Skin of body (tissue), 2 donors: ENCODE data around the gene WDR17. TPM values are rescaled to one million over a fixed set of nuclear protein-coding genes. Genes with fewer than 3 reads are reported as not detected.

Experiments used
- DNase-seq: peaks from one replicate; lab custom pipeline; 2025; lab: John Stamatoyannopoulos, UW
- total RNA-seq: library from RNA; depleted of rRNA; stranded (reverse); fragments of >200 nt; gene quantifications from one replicate; pipeline ENCODE4 v1.2.3, GENCODE V29; 2014

WDR17 gene
- total RNA-seq, 1 donor from 2014 or later, result 1.8 TPM

DNA sequence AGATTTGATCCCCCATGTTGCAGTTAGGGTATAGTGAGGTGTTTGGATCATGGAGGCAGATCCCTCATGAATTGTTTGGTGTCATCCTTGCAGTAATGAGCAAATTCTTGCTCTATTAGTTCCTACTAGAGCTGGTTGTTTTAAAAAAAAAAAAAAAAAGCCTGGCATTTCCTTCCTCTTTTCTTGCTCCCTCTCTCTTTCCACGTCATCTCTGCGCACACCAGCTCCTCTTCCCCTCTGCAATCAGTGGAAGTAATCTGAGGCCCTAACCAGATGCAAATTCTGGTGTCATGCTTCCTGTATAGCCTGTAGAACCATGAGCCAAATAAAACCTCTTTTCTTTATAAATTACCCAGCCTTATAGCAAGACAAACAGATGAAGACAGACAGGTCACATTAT, 24.5 kb downstream of the WDR17 start:
- DNase-seq, result no peak

DNA sequence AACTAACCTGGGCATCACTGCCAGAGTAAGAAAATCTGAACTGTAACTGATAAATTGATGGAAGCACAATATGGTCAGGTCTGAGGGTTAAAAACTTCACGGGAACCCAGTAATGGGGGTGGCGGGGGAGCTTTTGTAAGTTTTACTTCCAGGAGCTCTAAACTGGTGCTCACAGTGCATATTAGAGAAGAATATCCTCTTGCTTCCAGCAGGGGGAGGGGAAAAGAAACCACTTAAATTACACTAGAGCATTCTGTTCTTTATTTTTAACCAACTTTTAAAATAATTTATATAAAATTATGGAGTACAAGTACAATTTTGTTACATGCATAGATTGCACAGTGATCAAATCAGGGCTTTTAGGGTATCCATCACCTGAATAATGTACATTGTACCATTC, 33.7 kb downstream of the WDR17 start:
- DNase-seq, result no peak

DNA sequence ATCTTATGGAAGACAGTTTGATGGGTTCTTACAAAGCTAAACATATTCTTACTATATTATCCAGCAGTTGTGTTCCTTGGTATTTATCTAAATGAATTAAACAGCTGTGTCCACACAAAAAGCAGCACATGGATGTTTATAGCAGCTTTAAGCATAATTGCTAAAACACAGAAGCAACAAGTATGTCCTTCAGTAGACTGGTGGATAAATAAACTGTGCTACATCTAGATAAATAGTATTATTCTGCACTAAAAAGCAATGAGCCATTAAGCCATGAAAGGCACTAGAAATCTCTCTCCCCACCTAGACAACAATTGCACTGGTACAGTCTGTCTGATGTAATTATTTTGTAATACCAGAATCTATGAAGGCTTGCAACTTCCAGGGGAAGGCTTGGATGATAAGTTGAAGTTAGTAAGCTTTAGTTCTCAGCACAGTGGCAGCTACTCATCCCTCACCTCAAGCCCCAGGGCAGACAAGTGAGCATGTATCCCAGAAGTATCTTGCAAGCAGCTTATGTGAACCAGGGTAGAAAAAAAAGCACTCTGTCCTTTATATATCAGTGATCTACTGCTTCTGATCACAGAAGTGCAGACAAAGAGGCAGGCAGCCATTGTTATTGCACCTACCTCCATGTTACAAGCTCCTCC, 36.9 kb downstream of the WDR17 start:
- no peak for DNase-seq

DNA sequence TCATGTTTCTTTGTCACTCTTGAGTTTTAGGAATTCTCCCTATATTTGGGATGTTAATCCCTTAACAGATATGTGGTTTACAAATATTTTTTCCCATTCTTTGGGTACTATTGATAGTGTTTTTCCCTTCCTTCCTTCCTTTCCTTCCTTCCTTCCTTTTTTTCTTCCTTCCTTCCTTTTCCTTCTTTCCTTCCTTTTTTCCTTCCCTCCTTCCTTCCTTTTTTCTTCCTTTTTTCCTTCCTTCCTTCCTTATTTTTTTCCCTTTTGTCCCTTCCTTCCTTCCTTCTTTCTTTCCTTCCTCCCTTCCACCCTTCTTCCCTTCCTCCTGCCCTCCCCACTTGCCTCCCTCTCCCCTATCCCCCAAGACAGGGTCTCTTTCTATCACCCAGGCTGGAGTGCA, 42.1 kb downstream of the WDR17 start:
- DNase-seq, result no peak

DNA sequence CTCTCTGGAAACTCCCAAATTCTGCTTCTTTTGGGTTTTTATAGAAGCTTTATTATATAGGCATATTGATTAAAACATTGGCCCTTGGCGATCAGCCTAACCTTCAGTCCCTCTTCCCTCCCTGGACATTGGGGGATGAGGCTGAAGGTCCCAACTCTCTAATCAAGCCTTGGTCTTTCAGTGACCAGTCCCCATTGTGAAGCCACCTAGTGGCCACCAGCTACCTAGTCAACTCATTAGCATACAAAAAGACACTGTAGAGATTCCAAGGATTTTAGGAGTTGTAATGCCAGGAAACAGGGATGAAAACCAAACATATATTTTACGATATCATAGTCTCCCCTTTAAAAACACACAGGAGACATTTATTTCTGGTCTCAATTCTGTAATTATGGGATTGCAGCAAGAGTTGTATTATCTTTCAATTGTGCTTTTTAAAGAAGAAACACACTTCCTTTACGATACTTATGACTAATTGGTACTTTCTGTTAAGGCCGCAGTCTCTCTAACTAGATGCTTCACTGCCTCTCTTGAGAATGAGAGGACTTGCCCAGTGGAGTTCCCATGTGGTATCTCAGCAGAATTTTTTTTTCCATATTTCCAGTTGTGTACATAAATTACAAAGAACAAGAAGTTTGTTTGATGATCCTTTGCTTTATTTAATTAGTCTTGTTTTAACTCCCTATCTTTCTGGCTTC, 58.2 kb downstream of the WDR17 start:
- no peak for DNase-seq

DNA sequence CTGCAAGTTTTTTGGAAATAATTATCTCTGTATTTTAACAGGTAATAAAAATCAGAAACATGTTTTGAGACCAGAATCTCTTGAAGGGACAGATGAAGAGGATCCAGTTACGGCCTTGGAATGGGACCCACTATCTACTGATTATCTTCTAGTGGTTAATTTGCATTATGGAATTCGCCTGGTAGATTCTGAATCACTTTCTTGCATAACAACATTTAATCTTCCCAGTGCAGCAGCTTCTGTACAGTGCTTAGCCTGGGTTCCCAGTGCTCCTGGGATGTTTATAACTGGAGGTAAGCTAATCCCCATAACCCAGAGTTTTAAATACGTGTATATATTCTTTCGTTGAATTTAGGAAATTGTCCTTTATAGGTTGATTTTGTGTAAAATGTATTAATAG, 59.4 kb downstream of the WDR17 start:
- DNase-seq, result no peak

DNA sequence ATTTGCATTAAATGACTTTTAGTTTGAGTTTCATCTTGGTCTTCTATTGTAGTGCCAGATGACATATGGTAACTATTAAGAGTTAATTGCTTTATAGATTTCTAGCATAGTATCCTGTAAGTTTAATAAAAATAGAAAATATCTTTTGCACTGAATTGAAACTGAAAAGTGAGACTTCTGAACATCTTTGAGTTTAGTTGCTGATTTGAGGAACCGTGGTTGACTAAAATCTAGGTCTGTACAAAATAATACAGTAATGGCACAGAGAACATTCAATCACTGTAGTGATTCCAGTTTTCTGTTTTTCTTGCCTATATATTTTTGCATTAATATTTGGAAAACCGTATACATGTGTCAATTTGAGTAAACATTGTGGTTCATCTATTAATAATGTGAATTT, 69.0 kb downstream of the WDR17 start:
- DNase-seq, result no peak

DNA sequence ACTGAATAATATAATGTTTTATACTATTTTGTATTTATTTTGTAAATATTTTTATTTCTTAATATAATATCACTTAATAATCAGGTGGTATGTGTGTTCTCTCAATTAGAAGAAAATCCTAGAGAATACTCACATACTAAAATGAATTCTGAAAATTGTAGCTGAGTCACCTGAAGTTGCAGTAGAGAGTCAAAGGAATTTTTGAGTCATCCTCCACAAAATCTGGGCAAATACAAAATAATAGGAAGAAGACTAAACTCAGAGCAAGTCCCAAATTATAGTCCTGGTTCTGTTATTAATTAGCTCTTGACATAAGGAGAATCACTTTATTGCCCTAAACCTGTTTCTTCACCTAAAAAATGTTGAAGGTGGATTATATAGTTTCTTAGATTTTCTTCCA, 72.0 kb downstream of the WDR17 start:
- no peak for DNase-seq

DNA sequence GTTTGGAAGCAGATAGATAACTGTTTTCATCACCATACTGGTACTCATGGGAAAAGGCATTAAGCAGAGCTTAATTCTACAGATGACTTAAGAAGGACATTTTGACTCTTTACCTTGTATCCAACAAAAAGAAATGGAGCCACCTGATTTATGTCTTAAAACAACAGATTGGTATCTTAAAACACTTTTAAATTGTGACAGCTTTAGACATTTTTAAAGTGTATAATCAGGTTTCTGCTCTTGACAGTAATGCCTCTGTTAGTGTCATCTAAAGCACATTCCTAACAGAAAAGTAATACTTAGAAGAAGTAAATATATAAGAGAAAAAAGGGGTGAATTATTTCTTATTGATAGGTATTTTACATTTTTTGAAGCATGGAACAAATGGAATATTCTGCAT, 73.9 kb downstream of the WDR17 start:
- no peak for DNase-seq

DNA sequence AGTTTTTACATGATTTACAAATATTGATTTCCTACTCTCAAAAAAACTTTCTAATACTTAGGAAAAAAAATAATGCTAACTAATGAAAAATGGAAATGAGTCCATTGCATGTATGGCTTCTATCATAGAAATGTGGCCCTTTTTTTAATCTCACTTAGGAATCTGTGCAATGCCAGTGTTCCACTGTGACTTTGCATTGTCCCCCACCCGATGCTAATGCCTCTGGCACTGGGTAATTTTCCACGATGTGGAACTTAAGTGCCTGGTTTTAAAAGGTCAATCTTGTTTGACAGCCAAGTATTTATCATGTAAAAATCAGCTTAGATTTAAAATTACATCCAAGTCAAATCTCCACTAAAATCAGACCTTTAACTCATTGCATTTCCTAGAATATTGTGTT, 76.6 kb downstream of the WDR17 start:
- DNase-seq, result no peak

DNA sequence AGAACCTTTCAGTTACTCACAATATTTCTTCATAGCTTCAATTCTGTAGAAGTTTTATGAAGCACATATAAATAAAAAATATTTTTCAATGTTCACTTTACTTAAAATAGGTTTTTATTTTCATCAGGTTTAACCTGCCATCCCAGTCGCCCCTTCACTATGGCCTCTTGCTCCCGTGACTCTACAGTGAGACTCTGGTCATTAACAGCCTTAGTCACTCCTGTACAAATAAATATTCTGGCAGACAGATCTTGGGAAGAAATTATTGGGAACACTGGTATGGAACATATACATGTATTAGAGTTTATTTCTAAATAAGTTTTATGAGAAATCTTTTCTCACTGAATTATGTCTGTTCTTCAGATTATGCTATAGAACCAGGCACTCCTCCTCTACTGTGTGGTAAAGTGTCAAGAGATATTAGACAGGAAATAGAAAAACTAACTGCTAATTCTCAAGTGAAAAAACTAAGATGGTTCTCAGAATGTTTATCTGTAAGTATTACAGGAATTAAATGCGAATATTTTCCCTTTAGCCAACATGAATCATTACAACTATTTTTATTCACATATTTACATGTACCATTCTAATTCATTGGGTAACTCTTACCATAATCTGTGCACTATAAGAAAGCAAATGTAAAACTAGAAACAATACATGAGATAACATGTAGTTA, 84.2 kb downstream of the WDR17 start:
- no peak for DNase-seq

DNA sequence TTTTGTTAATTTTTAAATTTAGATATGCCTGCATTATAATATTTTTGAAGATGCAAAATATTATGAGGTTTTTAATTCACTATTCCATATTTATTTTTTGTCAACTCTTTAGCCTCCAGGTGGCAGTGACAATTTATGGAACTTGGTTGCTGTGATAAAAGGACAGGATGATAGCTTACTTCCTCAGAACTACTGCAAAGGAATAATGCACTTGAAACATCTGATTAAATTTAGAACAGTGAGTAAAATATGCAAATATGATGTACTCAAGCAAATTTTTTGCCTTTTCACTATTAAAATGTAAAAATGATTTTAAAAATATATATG, 84.7 kb downstream of the WDR17 start:
- DNase-seq, result no peak

DNA sequence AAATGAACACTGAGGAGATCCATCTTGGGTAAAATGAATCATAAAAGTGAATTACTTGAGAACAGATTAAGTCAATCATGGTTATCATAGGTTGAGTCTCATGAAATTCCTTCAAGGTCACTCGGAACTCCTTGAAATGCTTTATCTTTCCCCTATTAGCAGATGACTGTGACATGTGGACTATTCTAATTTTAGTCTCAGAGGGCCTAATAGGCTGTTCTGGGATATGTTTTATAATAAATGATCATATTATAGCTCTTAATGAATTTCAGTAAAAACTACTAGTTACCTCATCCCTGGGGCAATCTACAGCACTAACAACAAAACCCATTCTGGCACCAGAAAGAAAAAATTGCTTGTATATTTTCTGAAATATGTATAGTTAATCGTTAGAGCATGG, 85.1 kb downstream of the WDR17 start:
- no peak for DNase-seq

DNA sequence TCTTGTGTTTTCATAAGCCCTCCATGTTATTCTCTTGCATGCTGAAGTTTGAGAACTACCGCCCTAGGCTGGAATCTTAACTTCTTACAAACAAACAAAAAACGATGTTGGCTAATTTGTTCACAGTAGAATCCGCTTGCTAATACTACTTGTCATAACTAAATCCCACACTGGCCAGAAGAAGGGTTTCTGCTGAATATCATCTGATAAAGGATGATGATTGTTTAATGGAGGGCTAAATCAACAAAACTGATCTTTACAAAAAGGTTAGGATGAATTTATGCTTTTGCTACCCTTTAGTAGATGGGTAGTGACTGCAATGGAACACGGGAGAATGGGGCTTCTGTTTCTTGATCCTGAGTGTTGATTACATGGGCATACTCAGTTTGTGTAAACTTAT, 87.5 kb downstream of the WDR17 start:
- no peak for DNase-seq

DNA sequence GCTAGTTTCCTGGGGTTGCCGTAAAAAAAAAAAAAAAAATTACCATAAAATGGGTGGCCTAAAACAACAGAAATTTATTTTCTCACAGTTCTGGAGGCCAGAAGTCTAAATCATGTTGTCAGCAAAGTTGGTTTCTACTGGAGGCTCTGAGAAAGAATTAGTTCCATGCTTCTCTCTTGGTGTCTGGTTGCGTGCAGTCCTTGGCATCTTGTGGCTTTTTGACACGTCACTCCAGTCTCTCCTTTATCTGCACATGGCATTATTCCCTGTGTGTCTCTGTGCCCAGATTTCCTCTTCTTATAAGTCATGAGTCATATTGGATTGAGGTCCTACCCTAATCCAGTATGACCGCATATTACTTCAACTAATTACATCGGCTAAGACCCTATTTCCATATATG, 91.0 kb downstream of the WDR17 start:
- DNase-seq, result no peak

DNA sequence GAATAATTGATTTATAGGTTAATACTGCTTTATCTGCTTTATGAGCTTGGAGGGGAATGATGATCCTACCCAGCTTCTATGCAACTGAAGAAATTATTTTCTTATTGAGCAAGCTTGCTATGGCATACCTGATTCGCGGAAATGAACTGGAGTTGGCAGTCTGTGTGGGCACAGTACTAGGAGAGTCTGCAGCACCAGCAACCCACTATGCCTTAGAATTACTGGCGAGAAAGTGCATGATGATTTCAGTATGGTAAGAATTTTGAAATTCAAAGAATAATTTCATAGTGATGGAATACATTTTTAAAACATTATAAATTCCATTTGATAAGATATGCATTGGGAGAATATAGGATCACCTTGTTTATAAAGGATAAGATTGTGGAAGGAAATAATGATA, 97.4 kb downstream of the WDR17 start:
- no peak for DNase-seq

DNA sequence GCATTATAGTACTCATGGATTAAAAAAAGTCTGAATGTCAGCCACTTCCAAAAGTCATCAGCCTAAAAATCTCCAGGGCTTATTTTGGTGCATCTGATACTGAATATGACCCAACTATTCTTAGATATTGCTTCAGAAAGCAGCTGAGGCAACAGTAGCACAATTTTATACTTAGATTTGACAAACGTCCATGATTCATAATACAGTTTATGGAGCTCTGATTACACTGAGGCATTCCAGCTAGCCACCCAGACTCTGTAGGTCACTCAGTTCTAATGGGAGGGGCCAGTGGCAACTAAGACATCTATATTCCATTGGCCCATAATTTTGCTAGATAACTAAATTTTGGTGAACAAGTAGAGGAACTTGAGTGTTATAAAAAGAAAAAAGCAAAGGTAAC, 119.4 kb downstream of the WDR17 start:
- no peak for DNase-seq

DNA sequence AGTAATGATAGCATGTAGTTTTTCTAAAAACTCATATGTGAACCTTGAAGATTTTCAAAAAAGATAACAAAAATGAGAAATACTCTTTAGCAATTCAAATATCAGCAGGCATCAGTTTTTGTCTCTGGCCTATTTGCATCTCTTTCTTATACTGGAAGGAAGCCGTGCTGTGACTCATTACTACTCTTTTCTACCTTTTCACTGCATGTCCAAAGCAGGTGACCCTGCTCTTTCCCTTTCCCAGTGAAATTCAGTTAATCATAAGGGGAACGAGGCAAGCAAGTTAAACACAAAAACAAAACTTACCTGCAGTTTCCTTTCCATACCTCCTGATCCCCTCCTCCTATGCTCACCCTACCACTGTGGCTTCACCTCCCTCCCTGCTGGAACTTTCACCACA, 120.4 kb downstream of the WDR17 start:
- no peak for DNase-seq

DNA sequence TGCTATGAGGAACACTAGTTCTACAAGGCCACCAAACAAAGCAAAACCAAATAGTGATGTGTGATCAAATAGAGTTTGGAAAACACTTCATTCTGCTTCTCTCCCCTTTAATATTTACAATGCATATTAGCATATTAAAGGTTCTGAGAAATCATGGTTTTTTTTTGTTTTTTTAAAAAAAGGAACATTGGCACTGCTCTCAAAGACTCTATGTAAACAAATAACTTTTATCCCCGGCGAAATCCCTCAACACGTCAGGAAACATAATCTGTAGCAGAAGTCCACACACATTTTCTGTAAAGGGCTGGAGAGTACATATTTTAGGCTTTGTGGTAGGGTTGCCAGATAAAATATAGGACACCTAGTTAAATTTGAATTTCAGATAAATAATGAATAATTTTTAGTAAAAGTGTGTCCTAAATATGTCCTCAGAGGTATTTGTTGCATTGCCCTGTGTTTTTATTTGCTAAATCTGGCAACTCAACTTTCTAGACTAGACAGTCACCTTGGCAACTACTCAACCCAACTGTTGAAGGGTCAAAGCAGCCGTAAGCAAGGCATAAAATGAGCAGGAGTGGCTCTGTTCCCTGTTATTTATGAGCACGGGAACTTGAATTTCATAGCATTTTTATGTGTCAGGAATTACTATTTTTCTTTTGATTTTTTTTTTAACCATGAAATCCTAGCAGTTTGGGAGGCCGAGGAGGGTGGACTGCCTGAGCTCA, 121.2 kb downstream of the WDR17 start:
- DNase-seq, result no peak

DNA sequence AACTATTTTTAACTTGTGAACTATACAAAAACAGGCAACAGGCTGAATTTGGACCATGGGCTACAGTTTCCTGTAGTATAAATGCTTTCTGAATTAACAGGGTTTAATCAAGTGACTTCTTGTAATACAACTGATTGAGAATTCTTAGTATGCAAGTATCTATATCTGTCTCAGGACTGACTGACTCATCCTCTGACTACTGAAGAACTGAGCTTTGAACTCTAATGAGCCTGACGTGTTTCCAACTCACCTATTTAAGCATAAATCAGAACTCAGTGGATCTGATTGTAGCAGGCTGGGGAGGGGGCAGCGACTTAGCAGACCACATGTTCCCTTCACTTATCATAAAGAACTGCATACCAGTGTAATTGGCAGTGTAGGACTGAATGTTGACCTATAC, 122.0 kb downstream of the WDR17 start:
- no peak for DNase-seq

DNA sequence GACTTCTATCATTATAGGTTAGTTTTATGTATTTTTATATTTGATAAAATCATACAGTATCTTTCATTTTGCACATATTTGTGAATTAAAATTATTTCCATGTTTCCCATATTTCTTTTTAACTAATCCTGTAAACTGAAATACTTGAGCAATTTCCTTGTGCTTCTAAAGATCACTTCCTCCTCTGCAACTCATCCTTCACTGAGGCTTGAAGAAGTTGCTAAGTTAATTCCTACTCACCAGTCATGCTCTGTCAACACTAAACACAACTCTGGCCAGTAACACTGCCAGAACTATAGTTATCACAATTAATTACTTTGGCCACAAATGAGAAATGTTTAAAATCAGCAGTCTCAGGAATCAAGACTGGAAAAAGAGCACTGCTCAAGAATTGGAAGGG, 123.0 kb downstream of the WDR17 start:
- no peak for DNase-seq
